Measurements from ENCODE around the gene SEMA4D. TPM values are rescaled to one million over a fixed set of nuclear protein-coding genes. Genes with fewer than 3 reads are reported as not detected.
"Not testable (repeated sequence)": the region's sequence is repeated elsewhere in the genome, so short reads cannot be mapped to it uniquely, and the experiment has no call there.

Gene SEMA4D
- total and polyA plus RNA-seq, 10 donors: 23.0 to 193 (median 157) TPM

- DNase-seq: peak; percentile 80
- intact Hi-C loops (cut with DNase I; ENCODE audit: low total_unique reads): no loop called here
- 76 to 82% (median 80%) methylated on average over 8 to 14 of the region's 14 CpGs for WGBS, 5 donors
Observed at GRCh38 chr9:89372230-89372816, 125.6 kb downstream of the SEMA4D start.

GRCh38 chr9:89371791-89372190 is 126.1 kb downstream of the SEMA4D start:
- H3K27me3 ChIP-seq (replicated peaks in 1 of 7); DNase-seq; H3K9me3 ChIP-seq; H3K36me3 ChIP-seq; H3K4me3 ChIP-seq; intact Hi-C loops (cut with DNase I; ENCODE audit: low total_unique reads); H3K27ac ChIP-seq: not testable (repeated sequence)
- WGBS, 5 donors: 70 to 86% (median 75%) methylated on average over 1 to 5 of the region's 5 CpGs
- peaks cover 14 to 68% (median 45%) of the 10 kb centered on the region in 6 donors for H3K4me1 ChIP-seq

More at GRCh38 chr9:89372230-89372816, 125.6 kb downstream of the SEMA4D start:
- no peaks in the 10 kb centered on the region for H3K27me3 ChIP-seq (replicated peaks in 1 of 7)
- H3K4me1 ChIP-seq: peaks cover 14 to 73% (median 48%) of the 10 kb centered on the region in 6 donors
- peaks cover 0 to 15% (median 11%) of the 10 kb centered on the region in 6 donors for H3K36me3 ChIP-seq
- no peak overlapping the region for H3K4me3 ChIP-seq
- H3K9me3 ChIP-seq: no peaks in the 10 kb centered on the region
- H3K27ac ChIP-seq: peak overlapping the region in 2 of 8 donors; percentile 75 to 86
- peak; percentile 17 to 58 (median 40) for TF ChIP-seq POLR2AphosphoS5 (IDR thresholded peaks at IDR 0.05)
- no peak for TF ChIP-seq CTCF (IDR thresholded peaks at IDR 0.05 in 8 of 11, conservative IDR thresholded peaks at IDR 0.05 in 3 of 11)
- no peak for TF ChIP-seq POLR2A (IDR thresholded peaks at IDR 0.05)

GRCh38 chr9:89370593-89370992 is 127.3 kb downstream of the SEMA4D start:
- Histone ChIP-seq H3K27ac (peak overlapping the region in 1 of 8 donors; percentile 30), H3K4me3 (no peak overlapping the region), H3K4me1 (peaks cover 8 to 56% (median 35%) of the 10 kb centered on the region in 6 donors), H3K27me3 (replicated peaks in 1 of 7) (no peaks in the 10 kb centered on the region), H3K36me3 (no peaks in the 10 kb centered on the region), H3K9me3 (no peaks in the 10 kb centered on the region)
- DNase-seq: no peak
- intact Hi-C loops (cut with DNase I; ENCODE audit: low total_unique reads): no loop called here
- no peak for TF ChIP-seq POLR2AphosphoS5 (IDR thresholded peaks at IDR 0.05)
- TF ChIP-seq CTCF (IDR thresholded peaks at IDR 0.05 in 8 of 11, conservative IDR thresholded peaks at IDR 0.05 in 3 of 11): no peak
- no peak for TF ChIP-seq POLR2A (IDR thresholded peaks at IDR 0.05)
- 84 to 100% (median 93%) methylated on average over 6 of the region's 6 CpGs for WGBS, 5 donors

GRCh38 chr9:89368978-89369377 is 128.9 kb downstream of the SEMA4D start:
- peaks cover 0 to 11% (median 0%) of the 10 kb centered on the region in 6 donors for H3K36me3 ChIP-seq
- 77 to 86% (median 80%) methylated on average over 8 of the region's 8 CpGs for WGBS, 5 donors
- no peaks in the 10 kb centered on the region for H3K27me3 ChIP-seq (replicated peaks in 1 of 7)
- H3K9me3 ChIP-seq: no peaks in the 10 kb centered on the region
- peak overlapping the region in 1 of 8 donors; percentile 5 for H3K27ac ChIP-seq
- peak; percentile 77 for DNase-seq
- intact Hi-C loops (cut with DNase I; ENCODE audit: low total_unique reads): no loop called here
- peaks cover 0 to 43% (median 26%) of the 10 kb centered on the region in 6 donors for H3K4me1 ChIP-seq
- TF ChIP-seq CTCF (IDR thresholded peaks at IDR 0.05 in 8 of 11, conservative IDR thresholded peaks at IDR 0.05 in 3 of 11) (no peak), POLR2AphosphoS5 (IDR thresholded peaks at IDR 0.05) (peak; percentile 58 to 77 (median 74))
- H3K4me3 ChIP-seq: no peak overlapping the region

All from spleen (tissue), 11 donors.